ENCODE results near the gene MRPL50.

MRPL50 gene

DNA sequence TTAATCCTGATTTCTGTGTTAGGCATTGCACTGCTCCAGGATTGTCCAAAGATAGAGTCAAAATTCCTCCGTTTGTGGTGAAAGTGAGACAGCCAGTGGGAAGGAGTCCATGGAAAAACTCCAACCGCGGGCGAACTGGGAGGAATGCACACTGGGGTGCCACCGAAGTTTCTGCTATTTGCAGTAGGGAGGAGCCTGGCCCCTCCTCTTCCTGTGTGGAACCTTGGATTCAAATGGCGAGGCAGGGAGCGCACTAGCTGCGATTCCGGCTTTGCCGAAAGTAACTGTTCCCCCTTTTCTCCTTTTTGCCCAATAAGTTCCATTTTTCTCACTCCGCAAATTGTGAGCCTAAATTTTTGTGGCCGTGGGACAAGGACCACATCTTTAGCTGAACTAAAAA, 22.9 kb downstream of the MRPL50 start:
- no peak for DNase-seq (ENCODE audit: low spot score)

DNA sequence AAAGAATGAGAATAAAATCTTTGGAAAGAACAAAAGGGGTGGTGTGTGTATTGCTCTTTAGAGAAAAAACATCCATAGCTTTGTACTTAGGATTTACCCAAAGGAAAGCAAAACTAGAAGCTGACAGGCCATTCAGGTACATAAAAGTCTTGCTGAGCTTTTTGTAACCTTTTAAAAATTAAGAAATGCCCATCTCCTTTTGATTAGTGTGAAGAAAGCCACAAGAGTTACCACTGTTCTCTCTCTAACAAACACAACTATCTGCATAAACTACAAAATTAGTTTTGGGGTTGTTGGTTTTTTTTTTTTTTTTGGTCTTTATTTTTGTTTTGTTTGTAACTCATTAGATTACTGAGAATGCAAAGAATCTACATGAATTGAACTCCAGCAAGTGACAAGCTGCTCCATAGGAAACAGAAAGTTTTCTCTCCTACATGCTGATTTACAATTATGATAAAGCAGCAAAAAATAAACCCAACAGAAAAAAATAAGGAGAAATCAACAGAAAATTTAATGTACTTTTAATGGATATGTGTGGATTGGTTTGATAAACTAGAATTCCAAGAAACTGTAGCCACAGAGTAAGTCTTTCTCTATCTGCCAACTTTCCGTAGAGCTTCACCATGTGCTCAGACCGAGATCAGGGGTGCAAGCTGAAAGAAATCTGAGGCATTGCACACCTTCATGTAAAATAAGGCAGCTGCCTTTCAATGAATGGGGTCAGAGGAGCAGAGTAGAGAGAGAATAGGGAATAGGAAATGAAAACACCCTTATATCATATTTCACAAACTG, 25.9 kb downstream of the MRPL50 start:
- no peak for DNase-seq (ENCODE audit: low spot score)

DNA sequence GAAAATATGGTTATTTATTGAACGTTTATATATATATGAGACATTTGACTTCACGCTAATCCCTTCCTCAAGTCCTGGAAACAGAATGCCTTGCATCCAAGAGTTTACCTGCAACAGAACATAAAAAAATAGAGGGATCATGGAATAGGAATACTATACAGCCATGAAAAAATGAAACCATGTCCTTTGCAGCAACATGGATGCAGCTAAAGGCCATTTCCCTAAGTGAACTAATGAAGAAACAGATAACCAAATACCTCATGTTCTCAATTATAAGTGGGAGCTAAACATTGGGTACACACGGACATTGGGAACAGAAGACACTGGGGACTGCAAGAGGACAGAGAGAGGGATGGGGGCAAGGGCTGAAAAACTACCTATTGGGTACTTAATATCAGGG, 26.6 kb downstream of the MRPL50 start:
- no peak for DNase-seq (ENCODE audit: low spot score)

DNA sequence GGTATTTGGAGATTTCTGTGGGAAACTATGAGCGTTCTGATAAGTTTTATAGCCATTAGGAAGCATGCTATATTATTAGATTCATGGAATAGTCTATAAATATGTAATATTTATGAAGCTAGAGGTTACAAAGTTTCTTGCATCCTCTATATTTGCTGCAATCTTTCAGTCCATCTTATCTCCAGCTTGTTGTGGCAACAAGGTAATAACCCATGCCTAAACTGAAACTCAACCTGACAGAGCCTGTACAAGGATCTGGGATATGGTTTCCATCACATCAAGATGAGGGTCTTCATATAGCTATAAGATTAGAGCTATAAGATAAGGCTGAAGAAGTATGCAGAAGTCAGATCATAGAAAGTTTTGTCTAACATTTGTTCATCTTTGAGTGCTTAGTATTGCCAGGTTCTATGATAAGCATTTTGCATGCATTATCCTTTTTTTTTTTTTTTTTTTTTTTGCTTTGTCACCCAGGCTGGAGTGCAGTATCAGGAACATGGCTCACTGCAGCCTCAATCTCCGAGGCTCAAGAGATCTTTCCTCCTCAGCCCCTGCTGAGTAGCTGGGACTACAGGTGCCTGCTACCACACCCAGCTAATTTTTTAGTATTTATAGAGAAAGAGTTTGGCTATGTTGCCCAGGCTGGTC, 28.4 kb downstream of the MRPL50 start:
- DNase-seq (ENCODE audit: low spot score) = no peak

DNA sequence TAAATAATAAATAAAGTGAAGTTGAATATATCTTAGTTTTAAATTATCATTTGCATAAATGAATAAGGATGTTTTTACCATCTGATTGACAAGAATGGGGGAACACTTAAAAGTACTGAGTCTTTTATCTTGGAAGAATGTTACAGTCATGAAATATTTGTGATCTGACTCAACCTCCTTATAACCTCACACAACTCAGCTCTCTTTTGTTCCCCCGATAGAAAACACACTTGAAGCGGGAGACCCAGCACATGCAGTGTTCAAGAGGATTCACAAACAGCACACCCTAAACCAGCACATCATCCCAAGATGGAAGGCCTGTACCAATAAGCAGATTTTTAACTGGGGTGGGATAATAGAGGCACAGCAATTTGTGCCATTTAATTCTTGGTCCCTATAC, 29.1 kb downstream of the MRPL50 start:
- DNase-seq (ENCODE audit: low spot score) = no peak

DNA sequence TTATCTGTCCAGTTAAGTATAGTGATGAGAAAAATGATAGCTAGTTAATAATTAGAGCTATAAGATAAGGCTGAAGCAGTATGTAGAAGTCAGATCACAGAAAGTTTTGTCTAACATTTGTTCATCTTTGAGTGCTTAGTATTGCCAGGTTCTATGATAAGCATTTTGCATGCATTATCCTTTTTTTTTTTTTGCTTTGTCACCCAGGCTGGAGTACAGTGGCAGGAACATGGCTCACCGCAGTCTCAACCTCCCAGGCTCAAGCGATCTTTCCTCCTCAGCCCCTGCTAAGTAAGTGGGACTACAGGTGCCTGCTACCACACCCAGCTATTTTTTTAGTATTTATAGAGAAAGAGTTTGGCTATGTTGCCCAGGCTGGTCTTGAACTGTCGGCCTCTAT, 31.1 kb downstream of the MRPL50 start:
- no peak for DNase-seq (ENCODE audit: low spot score)

DNA sequence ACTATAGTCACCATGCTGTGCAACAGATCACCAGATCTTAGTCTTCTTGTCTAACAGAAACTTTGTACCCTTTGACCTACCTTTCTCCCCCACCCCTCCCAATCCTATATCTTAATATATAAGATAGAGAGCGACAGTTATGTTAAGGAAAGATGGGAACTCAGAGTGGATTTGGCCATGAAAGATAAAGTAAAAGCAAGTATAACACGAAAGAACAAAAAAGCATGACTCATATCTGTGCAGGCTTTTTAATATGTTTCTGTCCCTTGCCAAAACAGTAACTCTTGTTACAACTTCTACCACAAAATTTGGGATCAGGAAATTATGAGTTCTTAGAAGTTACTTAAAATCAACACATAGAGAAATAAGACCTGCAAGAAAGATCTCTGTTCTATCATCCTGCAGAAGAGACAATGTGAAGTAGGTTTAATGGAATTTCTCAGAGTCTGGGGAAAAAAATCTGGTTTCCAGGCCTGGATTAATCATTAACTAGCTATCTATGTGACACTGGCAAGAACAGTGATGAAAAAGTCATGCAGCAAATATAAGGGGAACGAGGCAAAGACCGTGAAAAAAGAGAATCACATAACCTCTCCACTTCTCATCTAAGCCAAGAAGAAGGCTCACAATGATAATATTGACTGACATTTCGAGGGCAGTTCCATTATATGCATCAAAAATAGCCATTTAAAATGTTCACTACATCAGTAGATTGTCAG, 32.2 kb downstream of the MRPL50 start:
- no peak for DNase-seq (ENCODE audit: low spot score)

DNA sequence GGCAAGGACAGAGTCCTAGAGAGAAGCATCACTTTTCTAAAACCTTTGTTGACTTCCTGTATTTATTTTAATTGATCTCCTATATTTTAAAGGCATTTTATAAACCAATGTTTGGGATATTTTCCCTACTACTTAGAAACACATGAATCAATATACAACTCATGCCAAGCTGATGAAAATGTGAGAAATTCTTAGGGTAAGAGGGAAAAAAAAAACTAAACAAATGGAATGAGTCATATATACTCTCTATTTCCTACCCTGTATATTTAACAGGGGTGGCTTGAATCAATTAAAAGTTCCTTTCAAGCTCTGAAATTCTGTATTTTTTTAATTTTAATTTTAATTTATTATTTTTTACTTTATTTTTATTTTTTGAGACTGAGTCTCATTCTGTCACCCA, 33.2 kb downstream of the MRPL50 start:
- DNase-seq (ENCODE audit: low spot score) = no peak

DNA sequence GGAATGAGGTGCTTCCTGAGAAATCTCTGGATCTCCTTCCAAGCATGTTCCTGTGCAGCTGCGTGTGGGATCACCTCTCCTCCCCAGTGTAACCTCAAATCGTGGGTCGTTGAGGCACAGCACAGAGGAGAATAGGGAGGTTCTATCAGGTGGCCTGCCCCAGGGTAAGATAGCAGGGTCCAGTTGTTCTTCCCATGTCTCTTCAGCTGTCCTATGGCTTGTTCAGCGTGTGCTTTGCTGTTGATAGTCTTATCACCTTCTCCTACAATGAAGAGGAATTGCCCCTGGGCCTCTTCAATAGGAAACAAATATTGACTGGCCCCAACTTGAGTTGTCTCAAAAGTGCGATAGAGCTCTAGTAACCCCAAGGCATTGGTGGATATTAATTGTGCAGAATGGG, 36.0 kb downstream of the MRPL50 start:
- DNase-seq (ENCODE audit: low spot score) = no peak

DNA sequence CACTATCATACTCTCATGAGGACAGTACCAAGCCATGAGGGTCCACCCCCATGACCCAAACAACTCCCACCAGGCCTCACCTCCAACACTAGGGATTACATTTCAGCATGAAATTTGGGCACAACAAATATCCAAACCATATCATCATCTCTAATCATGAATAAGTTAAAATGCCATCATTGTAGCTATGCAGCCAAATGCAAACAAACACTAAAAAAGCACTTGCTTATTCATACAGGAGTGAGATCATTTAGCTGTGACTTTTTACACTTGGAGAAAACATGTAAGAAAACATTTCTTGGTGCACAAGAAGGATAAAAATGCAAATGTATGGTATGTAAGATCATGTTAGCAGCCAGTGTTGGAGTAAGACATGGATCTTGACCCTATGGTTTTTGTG, 37.8 kb downstream of the MRPL50 start:
- no peak for DNase-seq (ENCODE audit: low spot score)

DNA sequence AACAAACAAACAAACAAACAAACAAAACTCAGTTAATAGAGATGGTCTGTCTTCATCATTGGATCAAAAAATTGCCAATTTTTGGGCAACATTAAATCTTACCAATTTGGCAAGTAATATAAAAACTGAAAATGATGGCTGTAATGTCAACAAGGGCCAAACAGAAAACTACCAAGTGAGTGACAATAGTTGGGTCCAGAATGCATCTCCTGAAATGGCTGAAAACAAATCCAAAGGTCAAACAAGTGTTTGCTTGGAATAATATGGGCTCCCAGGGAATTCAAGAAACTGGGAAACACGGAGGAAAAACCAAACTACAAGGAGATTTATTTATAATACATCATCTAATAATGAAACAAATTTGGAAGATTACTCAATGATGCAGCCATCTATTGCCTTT, 38.7 kb downstream of the MRPL50 start:
- no peak for DNase-seq (ENCODE audit: low spot score)

DNA sequence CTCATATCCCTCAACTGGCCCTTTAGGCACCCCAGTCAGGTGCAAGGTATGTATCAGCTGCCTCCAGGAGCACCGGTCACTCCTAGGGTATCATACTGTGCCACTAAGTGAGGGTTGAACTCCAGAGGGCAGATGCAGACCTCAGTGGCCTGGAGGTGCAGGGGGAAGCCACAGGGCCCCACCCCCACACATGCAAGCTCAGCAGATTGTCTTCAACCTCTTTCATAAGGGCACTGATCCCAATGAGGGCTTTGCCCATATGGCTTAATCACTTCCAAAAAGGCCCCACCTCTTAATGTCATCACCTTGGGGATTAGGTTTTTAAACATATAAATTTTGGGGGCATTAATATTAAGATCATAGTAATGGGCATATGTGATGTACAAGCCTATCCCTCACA, 41.8 kb downstream of the MRPL50 start:
- no peak for DNase-seq (ENCODE audit: low spot score)

DNA sequence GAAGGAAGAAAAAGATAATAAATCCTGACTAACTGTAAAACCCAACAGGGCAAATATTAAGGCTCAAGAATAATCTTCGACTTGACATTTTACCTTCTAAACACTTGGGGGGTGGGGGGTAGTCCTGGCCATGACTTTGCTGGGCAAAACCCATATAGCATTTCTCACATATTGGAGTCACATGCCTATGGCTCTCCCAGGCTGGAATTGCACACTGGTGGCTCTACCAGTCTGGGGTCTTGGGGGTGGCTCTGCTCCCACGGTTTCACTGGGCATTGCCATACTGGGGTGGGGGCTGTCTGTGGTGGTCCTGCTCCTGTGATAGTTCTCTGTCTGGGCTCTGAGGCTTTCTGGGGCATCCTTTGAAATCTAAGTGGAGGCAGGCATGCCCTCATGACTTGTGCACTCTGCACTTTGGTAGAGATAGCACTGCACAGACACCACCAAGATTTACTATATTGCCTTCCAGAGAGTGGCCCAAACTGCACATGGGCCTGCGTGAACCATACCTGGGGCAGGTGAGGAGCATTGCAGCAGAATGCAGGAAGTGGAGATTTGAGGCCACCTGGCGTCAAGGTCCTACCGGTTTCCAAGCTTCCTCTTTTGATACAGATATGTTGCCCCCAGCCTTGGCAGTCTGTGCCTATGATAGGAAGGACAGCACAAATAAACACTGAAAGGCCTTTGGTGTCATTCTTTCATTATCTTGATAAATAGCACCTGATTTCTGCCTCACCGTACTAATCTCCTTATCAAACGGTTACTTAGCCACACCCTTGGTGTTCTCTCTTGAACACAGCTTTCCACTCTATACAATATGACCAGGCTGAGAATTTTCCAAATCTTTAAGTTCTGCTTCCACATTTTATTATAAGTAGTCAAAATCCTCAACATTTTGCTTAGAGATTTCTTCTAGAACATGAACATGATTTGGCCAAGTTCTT, 43.4 kb downstream of the MRPL50 start:
- no peak for DNase-seq (ENCODE audit: low spot score)

DNA sequence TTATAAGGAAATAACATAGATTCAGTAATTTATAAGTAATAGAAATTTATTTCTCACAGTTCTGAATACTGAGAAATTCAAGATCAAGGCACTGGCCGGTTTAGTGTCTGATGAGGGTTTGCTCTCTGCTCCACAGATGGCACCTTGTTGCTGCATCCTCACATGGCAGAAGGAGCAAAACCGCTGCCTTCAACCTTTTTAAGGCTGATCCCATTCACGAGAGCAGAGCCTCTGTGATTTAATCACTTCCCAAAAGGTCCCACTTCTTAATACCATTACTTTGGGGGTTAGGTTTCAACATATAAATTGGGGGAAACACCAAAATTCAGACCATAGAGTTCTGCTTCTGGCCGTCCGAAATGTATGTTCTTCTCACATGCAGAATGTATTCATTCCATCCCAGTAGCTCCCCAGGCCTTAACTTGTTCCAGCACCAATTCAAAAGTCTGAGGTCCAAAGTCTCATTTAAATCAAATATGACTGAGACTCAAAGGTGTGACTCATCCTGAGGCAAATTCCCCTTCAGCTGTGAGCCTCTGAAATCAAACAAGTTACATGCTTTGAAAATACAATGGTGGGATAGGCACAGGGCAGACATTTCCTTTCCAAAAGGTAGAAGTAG, 44.2 kb downstream of the MRPL50 start:
- DNase-seq (ENCODE audit: low spot score) = no peak

DNA sequence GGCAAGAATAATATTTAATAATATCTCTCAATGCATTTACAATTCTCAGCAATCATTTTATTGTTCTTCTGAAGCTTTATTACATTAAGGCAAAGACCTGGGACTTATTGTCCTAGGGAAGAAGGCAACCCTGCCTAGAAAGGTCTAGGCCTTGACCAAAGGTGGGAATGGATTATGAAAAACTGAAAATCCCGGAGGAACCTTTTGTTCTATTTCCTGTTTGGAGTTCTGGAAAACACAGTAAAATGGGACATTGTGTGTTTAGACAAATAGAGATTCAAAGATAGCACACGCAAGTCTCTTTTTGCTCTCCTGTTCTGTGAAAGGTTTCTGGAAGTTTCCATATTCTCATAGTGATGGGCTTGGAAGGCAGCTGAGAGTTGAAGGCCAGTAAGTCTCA, 44.7 kb downstream of the MRPL50 start:
- DNase-seq (ENCODE audit: low spot score) = no peak

DNA sequence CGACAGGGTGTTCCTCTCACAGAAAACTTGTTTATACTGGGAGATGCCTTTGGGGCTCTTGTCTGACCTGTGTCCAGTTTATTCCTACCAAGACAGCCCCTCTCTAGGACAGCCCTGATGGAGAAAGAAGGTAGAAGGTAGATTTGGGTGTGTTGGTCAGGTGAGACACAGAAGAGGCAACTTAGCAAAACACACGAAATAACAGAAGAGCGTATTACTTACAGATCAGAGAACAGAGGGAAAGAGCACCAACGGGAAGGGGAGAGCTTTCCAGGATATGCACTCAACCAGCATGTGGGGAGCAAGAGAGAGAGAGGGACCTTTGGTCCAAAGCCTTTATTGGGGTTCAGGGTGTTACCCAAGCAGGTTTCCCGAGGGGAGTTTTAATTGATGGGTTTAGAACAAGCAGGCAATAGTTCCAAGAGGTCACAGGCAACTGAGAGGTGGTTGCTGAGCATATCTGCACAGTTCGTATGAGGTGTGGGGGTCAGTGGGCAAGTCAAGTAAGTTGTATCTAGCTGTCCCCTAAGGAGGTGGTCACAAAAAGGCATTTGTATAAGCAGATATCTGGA, 45.4 kb downstream of the MRPL50 start:
- DNase-seq (ENCODE audit: low spot score) = no peak

DNA sequence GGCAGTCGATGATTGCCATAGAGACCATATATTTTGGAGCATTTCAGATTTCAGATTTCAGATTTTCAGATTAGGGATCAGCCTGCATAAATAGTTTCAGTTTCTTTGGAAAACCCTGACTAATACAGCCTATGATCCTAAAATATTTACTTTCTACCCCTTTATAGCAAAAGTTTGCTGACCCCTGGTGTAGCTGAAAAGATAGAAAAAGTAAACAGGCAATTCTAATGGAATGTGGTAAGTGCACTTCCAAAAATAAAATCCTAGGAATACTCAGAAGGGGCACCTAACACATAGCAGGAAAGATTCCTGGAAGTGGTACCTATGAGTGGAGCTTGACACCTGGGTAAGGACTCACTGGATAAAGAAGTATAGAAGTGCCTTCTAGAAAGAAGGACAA, 48.1 kb downstream of the MRPL50 start:
- DNase-seq (ENCODE audit: low spot score) = no peak

DNA sequence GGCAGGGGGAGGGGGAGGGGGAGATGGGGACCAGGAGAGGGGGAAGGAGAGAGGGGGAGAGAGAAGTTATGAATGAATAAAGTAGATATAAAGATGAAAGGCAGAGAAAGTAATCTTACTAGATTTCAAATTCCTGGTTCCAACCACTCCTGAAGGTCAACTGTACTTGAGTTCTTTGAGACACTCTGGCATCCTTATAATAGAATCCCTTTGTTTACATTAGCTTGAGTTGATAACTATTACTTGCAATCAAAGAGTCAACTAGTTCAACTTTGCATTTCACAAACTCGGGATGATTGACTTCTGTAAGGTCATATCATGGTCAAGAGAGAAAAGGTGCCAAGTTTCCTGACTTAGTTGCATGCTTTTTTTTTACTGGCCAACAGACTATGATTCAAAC, 55.8 kb downstream of the MRPL50 start:
- no peak for DNase-seq (ENCODE audit: low spot score)

DNA sequence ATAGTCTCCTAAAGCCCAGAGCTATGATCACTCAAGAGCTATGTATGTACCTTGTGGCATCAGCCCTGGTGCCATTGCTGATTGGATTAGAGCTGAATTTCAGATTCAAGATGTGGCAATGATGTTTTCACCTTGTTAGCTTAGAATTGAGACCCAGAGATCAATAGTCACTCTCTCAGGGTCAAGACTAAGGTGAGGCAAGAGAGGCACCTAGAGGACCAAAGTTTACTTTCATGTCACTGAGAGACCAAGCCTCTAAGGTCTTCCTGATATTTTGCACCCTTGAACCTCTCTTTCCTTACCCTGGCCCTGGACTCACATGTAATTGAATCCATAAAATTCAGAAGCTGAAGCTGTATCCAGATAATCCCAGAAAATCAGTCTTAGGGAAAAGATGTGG, 56.5 kb downstream of the MRPL50 start:
- DNase-seq (ENCODE audit: low spot score) = no peak
